Stimulated activated CD4-positive, alpha-beta T cell treated with anti-CD3 and anti-CD28 coated beads, Interleukin-4, amount 100 ng/mL, for 1 hour (primary cell): ENCODE data around the gene FSCN2.

Experiments used
- DNase-seq: peaks from one replicate; pipeline ENCODE4 v3.0.0-alpha.2; 2020

Gene FSCN2

GRCh38 chr17:81513753-81514488, 14.3 kb upstream of the FSCN2 start:
- peak; percentile 48 for DNase-seq

GRCh38 chr17:81514489-81514738, 13.8 kb upstream of the FSCN2 start:
- DNase-seq, result no peak

- DNase-seq, result peak; percentile 73
Measured at GRCh38 chr17:81514739-81515529, 13.2 kb upstream of the FSCN2 start.

GRCh38 chr17:81515530-81516041, 12.6 kb upstream of the FSCN2 start:
- DNase-seq, result no peak

GRCh38 chr17:81516439-81516838, 11.7 kb upstream of the FSCN2 start:
- peak; percentile 1 for DNase-seq

GRCh38 chr17:81517009-81517338, 11.2 kb upstream of the FSCN2 start:
- peak; percentile 6 for DNase-seq

- peak; percentile 2 for DNase-seq
Measured at GRCh38 chr17:81517339-81518112, 10.7 kb upstream of the FSCN2 start.

- no peak for DNase-seq
Measured at GRCh38 chr17:81518113-81518784, 9.9 kb upstream of the FSCN2 start.

GRCh38 chr17:81518785-81519283, 9.3 kb upstream of the FSCN2 start:
- DNase-seq, result peak; percentile 38

GRCh38 chr17:81519284-81520020, 8.7 kb upstream of the FSCN2 start:
- peak; percentile 68 for DNase-seq

- peak; percentile 1 for DNase-seq
Measured at GRCh38 chr17:81520021-81520901, 7.9 kb upstream of the FSCN2 start.

- no peak for DNase-seq
Measured at GRCh38 chr17:81522491-81523401, 5.4 kb upstream of the FSCN2 start.

GRCh38 chr17:81523402-81524038, 4.7 kb upstream of the FSCN2 start:
- DNase-seq, result no peak

GRCh38 chr17:81524039-81524864, 3.9 kb upstream of the FSCN2 start:
- no peak for DNase-seq

- no peak for DNase-seq
Measured at GRCh38 chr17:81524865-81525159, 3.4 kb upstream of the FSCN2 start.

- DNase-seq, result no peak
Measured at GRCh38 chr17:81526662-81527571, 1.3 kb upstream of the FSCN2 start.

- no peak for DNase-seq
Measured at GRCh38 chr17:81528384-81528650, 140 bp downstream of the FSCN2 start.
